Ecto neural progenitor cell (in vitro differentiated cells): ENCODE measurements around the gene CDC40.
"Not testable (repeated sequence)": the region's sequence is repeated elsewhere in the genome, so short reads cannot be mapped to it uniquely, and the experiment has no call there.

ENCODE experiments used
- DNase-seq: peaks from one replicate; pipeline ENCODE4 v3.0.0-alpha.2; 2018; ENCODE audit warnings: low spot score

The CDC40 gene

DNA sequence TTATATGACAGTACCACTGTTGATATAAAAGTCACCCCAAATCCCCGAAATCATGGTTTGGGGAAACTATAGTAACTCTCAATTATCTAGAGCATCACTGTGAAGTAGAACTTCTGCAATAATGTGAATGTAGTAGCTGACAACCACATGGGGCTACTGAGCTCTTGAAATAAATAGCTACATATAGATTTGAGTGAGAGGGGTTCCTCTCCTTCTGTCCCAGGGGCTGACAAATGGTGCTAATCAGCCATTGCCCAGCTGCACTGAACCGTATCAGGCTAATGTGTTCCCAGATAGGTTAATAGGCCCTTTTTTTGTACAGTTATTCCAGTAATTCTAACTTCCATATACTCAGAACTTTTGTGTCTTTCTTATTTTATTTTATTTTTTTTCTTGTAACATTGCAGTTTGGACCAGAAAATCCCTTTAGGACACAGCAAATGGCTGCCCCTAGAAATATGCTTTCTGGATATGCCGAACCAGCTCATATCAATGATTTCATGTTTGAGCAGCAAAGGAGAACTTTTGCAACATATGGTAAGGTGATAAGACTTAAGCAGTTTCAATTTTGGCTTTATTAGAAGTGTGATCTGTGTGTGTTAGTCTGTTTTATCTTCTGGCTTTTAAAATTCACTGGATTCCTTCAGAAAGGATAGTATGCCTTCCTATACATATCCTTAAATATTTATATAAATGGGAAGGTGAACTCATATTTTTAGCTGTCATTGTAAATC is 21.1 kb downstream of the CDC40 start:
- no peak for DNase-seq

DNA sequence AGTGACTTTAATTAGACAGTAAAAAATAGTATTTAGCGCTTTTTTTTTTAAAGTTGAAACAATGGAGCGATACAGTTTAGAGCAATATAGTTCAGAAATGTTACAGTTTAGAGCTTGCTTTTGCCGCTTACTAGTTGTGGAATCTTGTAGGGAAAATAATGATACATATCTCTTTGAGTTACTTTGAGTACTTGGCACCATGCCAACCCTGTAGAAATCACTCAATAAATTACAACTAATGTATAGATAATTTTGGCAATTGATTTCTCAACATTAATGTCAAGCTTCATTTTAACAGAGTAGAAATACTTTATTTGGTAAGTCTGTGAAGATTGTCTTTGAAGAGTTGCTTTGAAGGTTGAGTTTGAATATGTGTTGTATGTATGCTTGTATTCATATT is 27.4 kb downstream of the CDC40 start:
- DNase-seq = no peak

DNA sequence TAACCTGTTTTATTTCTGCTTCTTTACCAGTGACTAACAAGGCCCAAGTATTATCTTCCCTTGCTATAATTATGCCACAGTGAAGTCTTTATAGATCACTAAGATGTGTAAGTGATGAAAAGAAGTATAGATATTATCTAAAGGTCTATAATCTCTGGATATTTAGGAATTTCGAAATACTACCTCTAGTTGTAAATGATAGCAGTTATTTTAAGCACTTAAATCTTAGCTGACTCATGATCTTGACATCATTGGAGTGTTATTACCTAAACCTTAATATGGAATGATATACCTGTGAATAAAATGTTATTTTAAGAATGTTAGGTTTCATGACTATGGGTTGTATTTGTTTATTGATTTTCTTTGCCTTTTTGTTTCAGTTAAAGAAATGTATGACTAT is 31.5 kb downstream of the CDC40 start:
- no peak for DNase-seq

GRCh38 chr6:110214338-110214737 is 34.1 kb downstream of the CDC40 start:
- DNase-seq = no peak

GRCh38 chr6:110216140-110216539 is 35.9 kb downstream of the CDC40 start:
- no peak for DNase-seq

- DNase-seq = no peak
Measured at GRCh38 chr6:110217266-110217665, 37.0 kb downstream of the CDC40 start.

GRCh38 chr6:110221738-110222137 is 41.5 kb downstream of the CDC40 start:
- DNase-seq = no peak

- no peak for DNase-seq
Measured at GRCh38 chr6:110226261-110226660, 46.0 kb downstream of the CDC40 start.

GRCh38 chr6:110232450-110232849 is 52.2 kb downstream of the CDC40 start:
- DNase-seq = no peak

DNA sequence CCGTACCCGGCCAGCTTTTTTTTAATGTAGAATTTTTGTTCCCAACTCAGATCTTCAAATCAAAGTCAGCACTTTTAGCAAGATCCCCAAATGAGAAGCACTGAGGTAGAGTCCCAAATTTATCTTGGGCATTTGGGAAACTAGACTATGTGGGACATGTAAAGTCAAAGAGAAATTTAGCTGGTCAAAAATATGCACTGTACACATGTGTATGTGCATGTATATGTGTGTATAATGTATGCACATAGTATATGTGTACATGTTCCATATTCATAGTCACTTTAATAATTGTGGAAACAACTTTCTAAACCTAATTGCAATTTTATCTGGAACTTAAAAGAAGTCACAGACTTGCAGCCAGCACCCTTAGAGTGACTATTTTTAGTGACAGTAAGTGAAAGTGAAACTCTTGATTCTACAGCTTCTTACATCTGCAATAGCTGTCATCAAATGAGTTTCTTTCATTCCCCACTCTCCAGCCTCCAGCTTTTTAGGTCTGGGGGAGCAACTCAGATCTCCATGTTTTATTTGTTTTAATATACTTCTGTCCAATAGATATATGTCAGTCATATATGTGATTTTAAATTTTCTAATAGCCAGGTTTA is 53.6 kb downstream of the CDC40 start:
- DNase-seq = no peak

DNA sequence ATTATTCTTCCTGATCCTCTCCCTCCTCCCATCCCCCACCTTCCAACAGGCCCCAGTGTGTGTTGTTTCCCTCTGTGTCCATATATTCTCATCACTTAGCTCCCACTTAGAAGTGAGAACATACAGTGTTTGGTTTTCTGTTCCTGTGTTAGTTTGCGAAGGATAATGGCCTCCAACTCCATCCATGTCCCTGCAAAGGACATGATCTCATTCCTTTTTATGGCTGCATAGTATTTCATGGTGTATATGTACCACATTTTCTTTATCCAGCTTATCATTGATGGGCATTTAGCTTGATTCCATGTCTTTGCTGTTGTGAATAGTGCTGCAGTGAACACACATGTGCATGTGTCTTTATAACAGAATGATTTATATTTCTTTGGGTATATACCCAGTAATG is 55.8 kb downstream of the CDC40 start:
- DNase-seq = not testable (repeated sequence)

DNA sequence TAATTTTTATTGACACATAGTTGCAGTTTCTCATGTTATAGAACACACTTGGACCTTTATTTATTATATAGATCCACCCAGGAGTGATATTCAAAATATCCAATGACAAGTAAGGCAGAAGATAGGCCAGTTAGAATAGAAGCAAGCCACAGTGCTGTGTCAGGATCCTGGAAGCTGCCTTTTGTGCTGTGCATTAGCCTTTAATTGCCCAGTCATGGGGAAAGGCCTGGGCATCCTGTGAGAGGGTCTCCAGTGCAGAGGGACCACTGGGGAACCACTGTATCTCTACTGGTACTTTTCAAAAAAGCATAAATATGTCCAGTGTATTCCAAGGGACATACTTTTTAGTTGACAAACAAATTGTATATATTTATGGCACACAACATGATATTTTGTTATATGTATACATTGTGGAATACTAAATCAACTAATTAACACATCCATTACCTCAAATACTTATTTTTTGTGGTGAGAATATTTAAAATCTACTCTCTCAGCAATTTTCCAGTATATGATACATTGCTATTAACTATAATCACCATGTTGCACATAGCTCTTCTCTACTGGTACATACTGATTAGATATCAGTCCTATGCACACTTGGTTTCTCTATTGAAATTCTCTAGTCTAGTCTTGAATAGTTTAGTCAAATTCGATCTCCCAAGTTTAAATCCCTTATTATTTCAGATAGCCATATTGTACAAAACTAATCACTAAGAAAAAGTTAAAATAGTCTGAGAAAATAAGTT is 59.5 kb downstream of the CDC40 start:
- no peak for DNase-seq

- not testable (repeated sequence) for DNase-seq
Measured at GRCh38 chr6:110244621-110245020, 64.4 kb downstream of the CDC40 start.

DNA sequence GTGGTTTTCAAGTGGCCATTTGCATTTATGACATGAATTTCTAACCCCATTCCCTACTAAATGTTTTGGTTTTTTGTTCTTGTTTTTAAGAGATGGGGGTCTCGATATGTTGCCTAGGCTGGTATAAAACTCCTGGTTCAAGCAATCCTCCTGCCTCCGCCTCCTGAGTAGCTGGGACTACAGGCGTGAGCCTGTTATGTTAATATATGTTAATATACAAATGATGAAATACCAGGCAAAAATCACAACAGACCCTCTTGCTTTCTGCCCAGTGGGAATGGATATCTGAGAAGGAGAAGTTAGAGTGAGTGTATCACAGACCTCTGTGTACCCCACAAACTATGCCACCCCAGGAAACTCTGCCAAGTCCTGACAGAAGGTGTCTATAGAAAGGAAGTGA is 66.2 kb downstream of the CDC40 start:
- no peak for DNase-seq

DNA sequence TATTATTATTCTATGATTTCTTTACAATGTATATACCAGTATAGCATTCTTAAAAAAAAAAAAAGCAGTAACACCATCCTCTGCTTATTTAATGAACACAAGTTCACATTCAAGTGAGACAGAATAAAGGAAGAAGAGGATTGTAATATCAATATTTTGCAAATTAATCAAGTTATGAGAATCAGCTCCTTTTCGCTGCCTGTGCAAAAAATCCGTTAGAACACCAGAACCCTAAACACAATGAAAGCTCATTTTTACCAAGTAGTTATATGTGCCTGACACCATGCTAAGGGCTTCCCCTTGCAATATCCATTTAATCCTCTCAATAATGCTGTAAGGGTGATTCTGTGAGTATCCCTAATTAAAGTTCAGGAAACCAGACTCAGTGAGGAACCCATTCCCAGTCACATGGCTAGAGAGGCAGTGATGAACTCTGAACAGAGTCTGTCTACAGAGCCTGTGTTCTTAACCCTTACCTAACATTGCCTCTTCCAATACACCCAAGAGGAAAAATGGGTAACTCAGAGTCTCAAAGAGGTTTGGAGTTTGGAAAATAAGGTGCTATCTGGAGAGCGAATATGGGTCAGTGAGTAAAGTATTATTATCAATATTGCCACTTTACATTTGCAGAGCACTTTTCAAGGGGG is 66.8 kb downstream of the CDC40 start:
- no peak for DNase-seq

GRCh38 chr6:110250058-110250457 is 69.8 kb downstream of the CDC40 start:
- no peak for DNase-seq

DNA sequence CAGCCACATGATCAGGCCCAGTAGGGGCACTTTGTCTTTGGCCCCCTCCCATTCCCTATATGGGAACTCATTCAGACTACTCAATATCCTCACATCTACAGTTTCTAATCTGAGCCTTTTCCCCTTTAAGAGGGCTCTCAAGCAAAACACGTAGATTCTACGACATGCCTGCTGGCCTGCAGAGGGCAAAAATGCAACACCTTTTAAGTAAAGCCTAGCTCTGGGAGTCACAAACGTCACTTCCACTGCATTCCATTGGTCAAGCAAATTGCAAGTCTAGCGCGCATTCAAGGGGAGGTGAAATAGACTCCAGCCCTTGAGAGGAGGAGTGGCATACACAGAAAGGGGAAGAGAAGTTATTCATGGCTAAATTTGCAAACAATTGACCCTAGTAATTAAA is 70.6 kb downstream of the CDC40 start:
- no peak for DNase-seq

DNA sequence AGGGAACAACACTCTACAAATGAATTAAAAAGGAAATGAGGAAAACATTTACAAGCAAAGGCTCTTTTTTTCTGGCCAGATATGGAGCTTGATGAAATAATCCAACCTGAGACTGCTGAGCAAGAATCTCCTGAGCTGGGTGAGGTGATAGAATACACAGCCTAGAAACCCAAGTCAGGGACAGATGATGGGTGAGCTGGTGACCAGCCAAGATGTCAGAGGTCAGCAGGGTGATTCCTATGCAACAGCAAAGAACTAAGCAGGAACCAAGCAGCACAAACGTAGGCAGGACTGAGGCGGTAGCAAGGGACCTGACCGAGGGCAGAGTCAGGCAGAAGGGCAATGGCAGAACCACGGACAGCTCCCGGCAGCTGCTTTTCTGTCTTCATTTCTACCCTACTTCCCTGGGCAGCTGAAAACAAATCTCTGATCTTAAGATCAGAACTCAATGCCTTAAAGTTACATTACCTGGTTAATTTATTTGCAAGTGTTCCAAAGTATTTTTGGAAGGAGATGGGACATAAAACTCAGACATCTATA is 75.1 kb downstream of the CDC40 start:
- DNase-seq = peak; percentile 70

DNA sequence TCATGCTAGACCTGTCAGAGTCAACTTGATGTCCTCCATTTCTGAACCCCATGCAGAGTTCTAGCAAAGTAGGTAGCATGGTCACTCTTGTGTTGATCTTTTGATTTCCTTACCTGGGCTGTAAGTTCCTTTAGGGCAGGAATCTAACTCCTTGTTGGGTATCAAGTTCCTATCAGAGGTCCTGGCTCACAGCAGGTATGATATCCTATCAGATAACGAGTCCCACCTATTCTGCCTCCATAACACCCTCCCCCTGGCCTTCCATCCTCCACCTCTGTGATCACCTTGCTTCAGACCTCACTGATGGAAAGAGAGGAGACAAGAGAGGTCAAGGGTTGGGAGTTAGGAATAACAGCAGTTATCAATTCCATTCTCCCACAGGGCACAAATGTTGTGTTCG is 76.1 kb downstream of the CDC40 start:
- no peak for DNase-seq

GRCh38 chr6:110265273-110265672 is 85.0 kb downstream of the CDC40 start:
- DNase-seq = no peak

DNA sequence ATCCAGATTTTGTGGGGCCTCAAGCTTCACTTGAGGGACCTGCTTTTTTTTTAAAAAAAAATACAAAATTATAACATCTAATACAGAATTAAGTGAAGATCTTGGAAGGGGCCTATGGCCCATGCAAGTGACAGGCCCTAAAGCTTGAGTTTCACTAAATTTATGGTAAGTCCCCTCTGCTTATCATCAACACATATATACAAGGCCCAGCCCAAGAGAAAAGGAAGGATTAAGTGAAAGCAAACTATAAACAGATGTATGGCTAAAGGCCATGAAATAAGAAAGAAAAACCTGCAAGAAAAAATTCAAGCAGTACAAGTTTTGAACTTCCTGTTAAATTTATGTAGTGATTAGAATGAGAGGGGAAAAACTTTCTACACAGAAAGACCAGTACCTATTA is 86.8 kb downstream of the CDC40 start:
- DNase-seq = no peak

DNA sequence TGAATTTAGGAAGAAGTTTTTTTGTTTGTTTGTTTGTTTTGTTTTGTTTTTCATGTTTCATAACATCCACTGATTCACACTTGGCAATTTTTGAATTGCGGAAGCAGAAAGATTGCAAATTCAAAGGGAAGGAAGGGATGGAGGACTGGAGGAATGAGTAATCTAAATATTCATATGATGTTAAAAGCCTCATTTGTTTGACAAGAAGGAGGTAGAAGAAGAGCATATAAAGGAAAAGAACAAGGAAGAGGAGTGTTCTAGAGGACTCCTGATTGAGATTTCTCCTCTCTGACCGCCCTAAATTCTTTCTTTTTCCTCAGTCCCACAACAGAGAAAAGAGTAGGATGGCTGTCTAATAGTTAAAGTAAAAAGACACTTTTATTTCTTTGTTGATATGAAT is 89.4 kb downstream of the CDC40 start:
- DNase-seq = no peak

- DNase-seq = peak; percentile 56
Measured at GRCh38 chr6:110270165-110270564, 89.9 kb downstream of the CDC40 start.
